ENCODE measurements around the gene MED9. TPM values are rescaled to one million over a fixed set of nuclear protein-coding genes. Genes with fewer than 3 reads are reported as not detected.

MED9 gene
- polyA plus RNA-seq, 1 donor from 2014 or later, result 25.1 TPM

DNA sequence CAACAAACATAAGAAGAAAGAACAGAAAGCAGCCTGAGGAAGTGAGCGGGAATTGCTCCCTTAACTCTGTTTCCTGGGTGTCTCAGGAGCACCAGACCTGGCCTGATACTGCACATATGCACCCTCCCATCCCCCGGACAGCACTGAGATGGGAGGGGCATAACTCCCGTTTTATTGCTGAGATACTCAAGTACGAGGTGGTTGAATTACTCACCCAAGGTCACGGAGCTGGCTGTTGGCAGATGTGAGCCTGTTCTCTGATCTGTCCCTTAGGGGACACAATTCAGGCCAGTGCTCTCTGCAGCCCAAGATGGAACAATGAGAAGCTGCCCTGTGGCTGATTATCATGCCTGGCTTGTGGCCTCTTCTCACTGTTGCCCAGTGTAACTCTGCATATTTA, 9.1 kb upstream of the MED9 start:
- H3K27me3 ChIP-seq (ENCODE audit: insufficient read depth, low read depth, low read length), result no peaks in the 10 kb centered on the region
- TF ChIP-seq POLR2AphosphoS5 (IDR thresholded peaks at IDR 0.05) (no peak), MXI1 (conservative IDR thresholded peaks at IDR 0.05; ENCODE audit: poor library complexity, severe bottlenecking) (no peak), EP300 (conservative IDR thresholded peaks at IDR 0.05; ENCODE audit: poor library complexity, severe bottlenecking) (no peak), SMC3 (conservative IDR thresholded peaks at IDR 0.05; ENCODE audit: poor library complexity) (no peak)
- TF ChIP-seq, protein P1, sequence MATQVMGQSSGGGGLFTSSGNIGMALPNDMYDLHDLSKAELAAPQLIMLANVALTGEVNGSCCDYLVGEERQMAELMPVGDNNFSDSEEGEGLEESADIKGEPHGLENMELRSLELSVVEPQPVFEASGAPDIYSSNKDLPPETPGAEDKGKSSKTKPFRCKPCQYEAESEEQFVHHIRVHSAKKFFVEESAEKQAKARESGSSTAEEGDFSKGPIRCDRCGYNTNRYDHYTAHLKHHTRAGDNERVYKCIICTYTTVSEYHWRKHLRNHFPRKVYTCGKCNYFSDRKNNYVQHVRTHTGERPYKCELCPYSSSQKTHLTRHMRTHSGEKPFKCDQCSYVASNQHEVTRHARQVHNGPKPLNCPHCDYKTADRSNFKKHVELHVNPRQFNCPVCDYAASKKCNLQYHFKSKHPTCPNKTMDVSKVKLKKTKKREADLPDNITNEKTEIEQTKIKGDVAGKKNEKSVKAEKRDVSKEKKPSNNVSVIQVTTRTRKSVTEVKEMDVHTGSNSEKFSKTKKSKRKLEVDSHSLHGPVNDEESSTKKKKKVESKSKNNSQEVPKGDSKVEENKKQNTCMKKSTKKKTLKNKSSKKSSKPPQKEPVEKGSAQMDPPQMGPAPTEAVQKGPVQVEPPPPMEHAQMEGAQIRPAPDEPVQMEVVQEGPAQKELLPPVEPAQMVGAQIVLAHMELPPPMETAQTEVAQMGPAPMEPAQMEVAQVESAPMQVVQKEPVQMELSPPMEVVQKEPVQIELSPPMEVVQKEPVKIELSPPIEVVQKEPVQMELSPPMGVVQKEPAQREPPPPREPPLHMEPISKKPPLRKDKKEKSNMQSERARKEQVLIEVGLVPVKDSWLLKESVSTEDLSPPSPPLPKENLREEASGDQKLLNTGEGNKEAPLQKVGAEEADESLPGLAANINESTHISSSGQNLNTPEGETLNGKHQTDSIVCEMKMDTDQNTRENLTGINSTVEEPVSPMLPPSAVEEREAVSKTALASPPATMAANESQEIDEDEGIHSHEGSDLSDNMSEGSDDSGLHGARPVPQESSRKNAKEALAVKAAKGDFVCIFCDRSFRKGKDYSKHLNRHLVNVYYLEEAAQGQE (IDR thresholded peaks at IDR 0.05; ENCODE audit: borderline replicate concordance), result no peak
- TF ChIP-seq, protein P2, sequence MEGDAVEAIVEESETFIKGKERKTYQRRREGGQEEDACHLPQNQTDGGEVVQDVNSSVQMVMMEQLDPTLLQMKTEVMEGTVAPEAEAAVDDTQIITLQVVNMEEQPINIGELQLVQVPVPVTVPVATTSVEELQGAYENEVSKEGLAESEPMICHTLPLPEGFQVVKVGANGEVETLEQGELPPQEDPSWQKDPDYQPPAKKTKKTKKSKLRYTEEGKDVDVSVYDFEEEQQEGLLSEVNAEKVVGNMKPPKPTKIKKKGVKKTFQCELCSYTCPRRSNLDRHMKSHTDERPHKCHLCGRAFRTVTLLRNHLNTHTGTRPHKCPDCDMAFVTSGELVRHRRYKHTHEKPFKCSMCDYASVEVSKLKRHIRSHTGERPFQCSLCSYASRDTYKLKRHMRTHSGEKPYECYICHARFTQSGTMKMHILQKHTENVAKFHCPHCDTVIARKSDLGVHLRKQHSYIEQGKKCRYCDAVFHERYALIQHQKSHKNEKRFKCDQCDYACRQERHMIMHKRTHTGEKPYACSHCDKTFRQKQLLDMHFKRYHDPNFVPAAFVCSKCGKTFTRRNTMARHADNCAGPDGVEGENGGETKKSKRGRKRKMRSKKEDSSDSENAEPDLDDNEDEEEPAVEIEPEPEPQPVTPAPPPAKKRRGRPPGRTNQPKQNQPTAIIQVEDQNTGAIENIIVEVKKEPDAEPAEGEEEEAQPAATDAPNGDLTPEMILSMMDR (IDR thresholded peaks at IDR 0.05; ENCODE audit: poor library complexity, severe bottlenecking), result no peak

DNA sequence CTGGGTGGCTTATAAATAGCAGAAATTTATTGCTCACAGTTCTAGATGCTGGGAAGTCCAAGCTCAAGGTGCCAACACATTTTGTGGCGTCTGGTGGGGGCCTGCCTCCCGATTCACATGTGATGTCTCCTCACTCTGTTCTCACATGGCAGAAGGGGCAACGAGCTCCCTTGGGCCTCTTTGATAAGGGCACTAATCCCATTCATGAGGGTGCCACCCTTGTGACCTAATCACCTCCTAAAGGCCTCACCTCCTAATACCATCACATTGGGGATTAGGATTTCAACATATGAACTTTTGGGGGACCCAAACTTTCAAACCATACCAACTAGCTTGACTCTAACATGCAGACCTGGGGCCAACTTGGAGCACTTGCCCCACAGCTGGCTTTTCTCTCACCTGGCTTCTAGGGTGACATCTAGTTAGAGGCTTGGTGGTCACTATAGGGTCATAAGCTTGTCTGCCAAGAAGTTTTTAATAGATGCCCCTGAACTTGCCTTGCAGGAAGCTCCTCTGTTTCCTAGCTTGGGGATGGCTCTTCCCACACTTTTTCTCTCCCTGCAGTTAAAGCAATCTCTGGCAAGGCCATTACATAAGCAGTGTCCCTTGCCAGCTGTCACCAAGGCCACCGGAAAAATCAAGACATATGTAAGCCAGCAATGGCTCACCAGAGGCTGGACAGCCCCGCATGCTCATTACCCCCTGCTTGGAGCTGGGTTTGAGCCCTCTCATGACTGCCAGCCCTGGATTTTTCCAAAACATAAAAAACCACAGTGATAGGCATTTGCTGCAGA, 8.4 kb upstream of the MED9 start:
- Histone ChIP-seq H3K27ac (ENCODE audit: low read length) (no peak overlapping the region), H3K4me3 (ENCODE audit: low read length) (no peak overlapping the region), H3F3A (ENCODE audit: insufficient read depth, low read length, poor library complexity, severe bottlenecking) (no peaks in the 10 kb centered on the region)

More for the DNA sequence above, 9.1 kb upstream of the MED9 start:
- Histone ChIP-seq H3K79me2 (replicated peaks; ENCODE audit: insufficient read depth, low read length) (no peaks in the 10 kb centered on the region), H3K9me3 (ENCODE audit: low read length) (no peaks in the 10 kb centered on the region), H3K4me2 (ENCODE audit: low read length) (no peak overlapping the region), H2AFZ (ENCODE audit: low read depth, low read length) (no peak overlapping the region), H3K9ac (ENCODE audit: low read length) (no peak overlapping the region), H3K4me3 (ENCODE audit: low read length) (no peak overlapping the region), H3K9me2 (ENCODE audit: insufficient read depth, low read length) (no peaks in the 10 kb centered on the region), H3K36me3 (ENCODE audit: insufficient read depth, low read length) (no peaks in the 10 kb centered on the region), H3F3A (ENCODE audit: insufficient read depth, low read length, poor library complexity, severe bottlenecking) (no peaks in the 10 kb centered on the region), H4K20me1 (ENCODE audit: insufficient read depth) (no peaks in the 10 kb centered on the region), H3K27ac (ENCODE audit: low read length) (no peak overlapping the region)

More for the DNA sequence above, 8.4 kb upstream of the MED9 start:
- TF ChIP-seq EZH2 (IDR thresholded peaks at IDR 0.05; ENCODE audit: borderline replicate concordance, insufficient read depth, low read length, poor library complexity, severe bottlenecking) (no peak), MXI1 (conservative IDR thresholded peaks at IDR 0.05; ENCODE audit: poor library complexity, severe bottlenecking) (no peak), SMC3 (conservative IDR thresholded peaks at IDR 0.05; ENCODE audit: poor library complexity) (no peak)
- TF ChIP-seq, protein P1 (IDR thresholded peaks at IDR 0.05; ENCODE audit: borderline replicate concordance), result no peak
- H2AFZ ChIP-seq (ENCODE audit: low read depth, low read length), result no peak overlapping the region
- H3K27me3 ChIP-seq (ENCODE audit: insufficient read depth, low read depth, low read length), result no peaks in the 10 kb centered on the region
- H4K20me1 ChIP-seq (ENCODE audit: insufficient read depth), result no peaks in the 10 kb centered on the region
- no peaks in the 10 kb centered on the region for H3K36me3 ChIP-seq (ENCODE audit: insufficient read depth, low read length)
- H3K9me3 ChIP-seq (ENCODE audit: low read length), result no peaks in the 10 kb centered on the region
- no peak overlapping the region for H3K9ac ChIP-seq (ENCODE audit: low read length)
- no peaks in the 10 kb centered on the region for H3K9me2 ChIP-seq (ENCODE audit: insufficient read depth, low read length)
- H3K79me2 ChIP-seq (replicated peaks; ENCODE audit: insufficient read depth, low read length), result no peaks in the 10 kb centered on the region
- H3K4me2 ChIP-seq (ENCODE audit: low read length), result no peak overlapping the region

Measured in neural cell (in vitro differentiated cells).